CD4-positive, CD25-positive, alpha-beta regulatory T cell (primary cell): ENCODE results near the gene KLLN. TPM values are rescaled to one million over a fixed set of nuclear protein-coding genes. Genes with fewer than 3 reads are reported as not detected.

Experiments used
- ATAC-seq, 2 donors: fragments of 150-1000 bp; cut with Tn5 transposase; one replicate each; pipeline ENCODE4 v1.10.0; 2021; ENCODE audit warnings: low read depth in 2 of 2, moderate number of reproducible peaks in 2 of 2, moderate library complexity in 1 of 2
- DNase-seq, 3 donors: peaks; one replicate each; pipeline versions ENCODE4 v3.0.0 to v3.0.0-alpha.2; 2012 to 2022; ENCODE audit warnings: mixed read lengths in 1 of 3
- H3K27ac ChIP-seq: one replicate; pipeline ENCODE4 v1.7.0; 2013; ENCODE audit warnings: mild to moderate bottlenecking, low read length; ENCODE audit not compliant: insufficient read depth, poor library complexity, severe bottlenecking
- H3K27me3 ChIP-seq: one replicate; pipeline ENCODE4 v1.7.0; 2013; ENCODE audit warnings: low read length; ENCODE audit not compliant: control insufficient read depth, insufficient read depth
- H3K36me3 ChIP-seq: one replicate; pipeline ENCODE4 v1.7.0; 2013; ENCODE audit warnings: mild to moderate bottlenecking, low read length, moderate library complexity; ENCODE audit not compliant: control insufficient read depth, insufficient read depth
- H3K4me1 ChIP-seq: 2 replicates; pipeline ENCODE4 v1.7.0; 2013; ENCODE audit warnings: mild to moderate bottlenecking, low read length; ENCODE audit not compliant: insufficient read depth, control insufficient read depth, poor library complexity, severe bottlenecking
- H3K4me3 ChIP-seq: one replicate; pipeline ENCODE4 v1.7.0; 2013; ENCODE audit warnings: low read depth, mild to moderate bottlenecking, low read length, moderate library complexity
- H3K9me3 ChIP-seq, 2 experiments: 1 replicate in 1 of 2; 2 replicates in 1 of 2; pipeline ENCODE4 v1.7.0; 2013; ENCODE audit warnings: low read length in 2 of 2, mild to moderate bottlenecking in 1 of 2, moderate library complexity in 1 of 2; ENCODE audit not compliant: control insufficient read depth in 2 of 2
- H3K27ac Mint-ChIP-seq, 3 donors: one replicate each; pipeline ENCODE4 v1.8.0; 2020 to 2022; ENCODE audit warnings: mild to moderate bottlenecking in 3 of 3, mixed read lengths in 3 of 3, moderate library complexity in 2 of 3
- H3K27me3 Mint-ChIP-seq: one replicate; pipeline ENCODE4 v1.8.0; 2022; ENCODE audit warnings: mild to moderate bottlenecking, mixed read lengths
- H3K36me3 Mint-ChIP-seq: one replicate; pipeline ENCODE4 v1.8.0; 2020; ENCODE audit warnings: mixed read lengths
- H3K4me1 Mint-ChIP-seq, 4 donors: one replicate each; pipeline ENCODE4 v1.8.0; 2020 to 2022; ENCODE audit warnings: mixed read lengths in 4 of 4, mild to moderate bottlenecking in 1 of 4
- H3K4me3 Mint-ChIP-seq, 4 donors: one replicate each; pipeline ENCODE4 v1.8.0; 2020 to 2022; ENCODE audit warnings: mild to moderate bottlenecking in 4 of 4, mixed read lengths in 4 of 4, moderate library complexity in 3 of 4
- H3K9me3 Mint-ChIP-seq, 7 donors: one replicate each; pipeline ENCODE4 v1.8.0; 2020 to 2022; ENCODE audit warnings: mixed read lengths in 7 of 7, mild to moderate bottlenecking in 3 of 7, moderate library complexity in 2 of 7
- polyA plus RNA-seq, 4 donors: library from polyadenylated mRNA; unstranded; fragments of 300-500 nt; fragmentation: Illumina TruSeq; gene quantifications; one replicate each; pipeline ENCODE4 v1.2.3, GENCODE V29; 2021
- total RNA-seq: library from RNA; stranded (reverse); gene quantifications from one replicate; pipeline ENCODE4 v1.2.3, GENCODE V29; 2022

The KLLN gene
- total and polyA plus RNA-seq, 5 donors from 2014 or later = 0.05 to 0.67 (median 0.26) TPM

- DNase-seq (peak; percentile 80 to 96 (median 89)), ATAC-seq (peak; percentile 91)
- H3K27me3 ChIP-seq = no peaks in the 10 kb centered on the region
- peak within 1 kb of the TSS; percentile 92 to 96 (median 94) for H3K4me3 Mint-ChIP-seq
- peak within 1 kb of the TSS; percentile 91 for H3K27ac ChIP-seq
- no peaks in the 10 kb centered on the region for H3K9me3 Mint-ChIP-seq
- H3K36me3 Mint-ChIP-seq = peaks cover 4% of the 10 kb centered on the region
- H3K27ac Mint-ChIP-seq = peak within 1 kb of the TSS; percentile 95 to 99 (median 99)
- peaks cover 2% of the 10 kb centered on the region for H3K36me3 ChIP-seq
- peaks cover 28 to 51% (median 40%) of the 10 kb centered on the region in 4 donors for H3K4me1 Mint-ChIP-seq
- H3K4me3 ChIP-seq = peak within 1 kb of the TSS; percentile 86
- H3K4me1 ChIP-seq = peaks cover 42% of the 10 kb centered on the region
- peaks cover 4% of the 10 kb centered on the region for H3K27me3 Mint-ChIP-seq
- no peaks in the 10 kb centered on the region for H3K9me3 ChIP-seq
Measured at GRCh38 chr10:87817609-87818504, 45.5 kb downstream of the KLLN start, which contains the start of gene ATAD1. TSS of gene ATAD1 (minus strand) at chr10:87818226. CDS start at chr10:87814599, 3,627 bp downstream.

- Mint-ChIP-seq H3K36me3 (peaks cover 5% of the 10 kb centered on the region), H3K27ac (peak overlapping the region; percentile 95 to 99 (median 99)), H3K27me3 (peaks cover 4% of the 10 kb centered on the region), H3K4me1 (peaks cover 29 to 56% (median 42%) of the 10 kb centered on the region in 4 donors), H3K9me3 (no peaks in the 10 kb centered on the region), H3K4me3 (peak overlapping the region; percentile 92 to 96 (median 94))
- ATAC-seq = no peak
- peak overlapping the region; percentile 91 for H3K27ac ChIP-seq
- H3K27me3 ChIP-seq = no peaks in the 10 kb centered on the region
- H3K4me3 ChIP-seq = peak overlapping the region; percentile 86
- peak in 1 of 3 donors; percentile 17 for DNase-seq
- peaks cover 42% of the 10 kb centered on the region for H3K4me1 ChIP-seq
- H3K9me3 ChIP-seq = no peaks in the 10 kb centered on the region
- peaks cover 9% of the 10 kb centered on the region for H3K36me3 ChIP-seq
Measured at GRCh38 chr10:87816898-87817608, 46.3 kb downstream of the KLLN start.

- Mint-ChIP-seq H3K4me1 (peaks cover 33 to 63% (median 48%) of the 10 kb centered on the region in 4 donors), H3K36me3 (peaks cover 12% of the 10 kb centered on the region)
Measured at GRCh38 chr10:87816163-87816897, 47.0 kb downstream of the KLLN start.

More at GRCh38 chr10:87816163-87816897, 47.0 kb downstream of the KLLN start:
- ATAC-seq = no peak
- H3K36me3 ChIP-seq = peaks cover 16% of the 10 kb centered on the region
- peak overlapping the region; percentile 86 for H3K4me3 ChIP-seq
- no peaks in the 10 kb centered on the region for H3K27me3 ChIP-seq
- Mint-ChIP-seq H3K9me3 (no peaks in the 10 kb centered on the region), H3K27ac (peak overlapping the region in 1 of 3 donors; percentile 99), H3K4me3 (peak overlapping the region; percentile 92 to 96 (median 94)), H3K27me3 (peaks cover 4% of the 10 kb centered on the region)
- no peak for DNase-seq
- H3K4me1 ChIP-seq = peaks cover 42% of the 10 kb centered on the region
- H3K27ac ChIP-seq = peak overlapping the region; percentile 91
- no peaks in the 10 kb centered on the region for H3K9me3 ChIP-seq

Other genes with a start within 250 kb of the KLLN start
- gene PAPSS2, start 203.7 kb downstream of the KLLN start, total RNA-seq = not detected
- under 1 TPM in 3 of 4 donors, not detected in 1; 0.07 to 0.14 (median 0.08) TPM for gene PAPSS2, start 203.7 kb downstream of the KLLN start, polyA plus RNA-seq
- 33.1 TPM for gene ATAD1, start 45.3 kb downstream of the KLLN start, total RNA-seq
- 10 to 100 TPM; 31.5 to 50.1 (median 38.8) TPM for gene ATAD1, start 45.3 kb downstream of the KLLN start, polyA plus RNA-seq
- 99.2 TPM for gene PTEN, start 92 bp upstream of the KLLN start, total RNA-seq
- gene PTEN, start 92 bp upstream of the KLLN start, polyA plus RNA-seq = 10 to 100 TPM; 25.9 to 31.2 (median 28.5) TPM